Lower leg skin (tissue), 4 donors: ENCODE measurements around the gene PTCSC3. TPM values are rescaled to one million over a fixed set of nuclear protein-coding genes. Genes with fewer than 3 reads are reported as not detected.

Experiments used
- DNase-seq, 2 donors: peaks; one replicate each; pipeline ENCODE4 v3.0.0-alpha.2; 2019; ENCODE audit warnings: low spot score in 2 of 2
- H3K4me3 ChIP-seq: fragments of 200-600 bp; sonication (generic); 2 replicates; pipeline ENCODE4 v1.5.1; 2017; ENCODE audit warnings: mild to moderate bottlenecking, low read depth; ENCODE audit not compliant: poor library complexity, severe bottlenecking
- CTCF ChIP-seq, 3 donors: fragments of 450-650 bp; IDR thresholded peaks; one replicate each; pipeline ENCODE4 v1.5.1; 2016; ENCODE audit warnings: antibody characterized with exemption in 3 of 3, mild to moderate bottlenecking in 3 of 3, moderate library complexity in 2 of 3
- POLR2A ChIP-seq, 2 donors: fragments of 450-650 bp; IDR thresholded peaks; one replicate each; pipeline ENCODE4 v1.6.1; 2016 to 2017; ENCODE audit warnings: antibody characterized with exemption in 2 of 2, mild to moderate bottlenecking in 1 of 2, moderate library complexity in 1 of 2
- WGBS, 2 donors: methylation state at CpG; one replicate each; pipeline ENCODE4 v1.1.5; 2018; 5-methylcytosine and 5-hydroxymethylcytosine counted together
- intact Hi-C: fragments of 100-400 bp; cut with DNase I; formaldehyde crosslinking; loops from one replicate; pipeline ENCODE4 v1.15.0; 2023; ENCODE audit warnings: low total_unique reads
- total RNA-seq, 4 donors: library from RNA; depleted of rRNA; stranded (reverse); fragments of >200 nt; gene quantifications; one replicate each; pipeline ENCODE4 v1.1.0, GENCODE V29; 2016

The PTCSC3 gene
- total RNA-seq, 4 donors from 2014 or later = not detected

- intact Hi-C loops = no loop called here
- H3K4me3 ChIP-seq = no peak overlapping the region
- DNase-seq = no peak
- 59 to 72% methylated on average over 2 of the region's 2 CpGs for WGBS, 2 donors
- TF ChIP-seq POLR2A (IDR thresholded peaks at IDR 0.05) (no peak), CTCF (IDR thresholded peaks at IDR 0.05) (no peak)
Measured at GRCh38 chr14:36221112-36221511, 44.6 kb upstream of the PTCSC3 start.

- H3K4me3 ChIP-seq = no peak overlapping the region
- 31 to 34% methylated on average over 2 of the region's 2 CpGs for WGBS, 2 donors
- intact Hi-C loops = no loop called here
- no peak for TF ChIP-seq CTCF (IDR thresholded peaks at IDR 0.05)
- no peak for TF ChIP-seq POLR2A (IDR thresholded peaks at IDR 0.05)
- no peak for DNase-seq
Measured at GRCh38 chr14:36217732-36218131, 41.2 kb upstream of the PTCSC3 start.

GRCh38 chr14:36217027-36217426 is 40.5 kb upstream of the PTCSC3 start:
- no peak for TF ChIP-seq POLR2A (IDR thresholded peaks at IDR 0.05)
- no peak for TF ChIP-seq CTCF (IDR thresholded peaks at IDR 0.05)
- H3K4me3 ChIP-seq = no peak overlapping the region
- 61 to 86% methylated on average over 2 of the region's 2 CpGs for WGBS, 2 donors
- no peak for DNase-seq
- intact Hi-C loops = no loop called here

- WGBS, 2 donors = 84 to 85% methylated on average over 3 of the region's 3 CpGs
- TF ChIP-seq POLR2A (IDR thresholded peaks at IDR 0.05) (no peak), CTCF (IDR thresholded peaks at IDR 0.05) (no peak)
- intact Hi-C loops = no loop called here
Measured at GRCh38 chr14:36215217-36215598, 38.7 kb upstream of the PTCSC3 start.

GRCh38 chr14:36214476-36215216 is 38.1 kb upstream of the PTCSC3 start:
- 70 to 86% methylated on average over 5 of the region's 5 CpGs for WGBS, 2 donors
- intact Hi-C loops = no loop called here
- no peak for DNase-seq
- TF ChIP-seq POLR2A (IDR thresholded peaks at IDR 0.05) = no peak
- TF ChIP-seq CTCF (IDR thresholded peaks at IDR 0.05) = no peak
- H3K4me3 ChIP-seq = no peak overlapping the region

More at GRCh38 chr14:36215217-36215598, 38.7 kb upstream of the PTCSC3 start:
- no peak overlapping the region for H3K4me3 ChIP-seq
- no peak for DNase-seq

- H3K4me3 ChIP-seq = no peak overlapping the region
- TF ChIP-seq POLR2A (IDR thresholded peaks at IDR 0.05) (no peak), CTCF (IDR thresholded peaks at IDR 0.05) (no peak)
- intact Hi-C loops = no loop called here
- DNase-seq = no peak
- 95 to 97% methylated on average over 3 of the region's 3 CpGs for WGBS, 2 donors
Measured at GRCh38 chr14:36212987-36213386, 36.5 kb upstream of the PTCSC3 start.
